MCF 10A (cell line): Measurements from ENCODE around the gene EHMT1. TPM values are rescaled to one million over a fixed set of nuclear protein-coding genes. Genes with fewer than 3 reads are reported as not detected.

Source experiments
- BruUV-seq: library from RNA; stranded (reverse); fragments of 400-500 nt; replicated peaks from 2 replicates; lab custom pipeline; 2021; lab: Mats Ljungman, UMichigan
- CTCF ChIA-PET: fragments of 300-600 bp; sonication (Branson Sonifier 250); formaldehyde crosslinking; extraction: SDS; loops from one replicate; lab custom pipeline; 2021; ENCODE audit warnings: antibody characterized with exemption, inconsistent platforms; lab: Yijun Ruan, JAX
- POLR2A ChIA-PET: fragments of 300-600, 350-650 bp; sonication (Branson Sonifier 250); formaldehyde crosslinking; extraction: SDS; loops from one replicate; lab custom pipeline; 2020; ENCODE audit warnings: antibody characterized with exemption, inconsistent platforms; lab: Yijun Ruan, JAX
- DNase-seq: peaks from one replicate; pipeline ENCODE4 v3.0.0-alpha.2; 2018; ENCODE audit not compliant: unreplicated experiment
- H3K27ac Mint-ChIP-seq: one replicate; pipeline ENCODE4 v1.8.0; 2022; ENCODE audit warnings: mild to moderate bottlenecking, low read depth, mixed read lengths; ENCODE audit not compliant: unreplicated experiment
- H3K27me3 Mint-ChIP-seq: one replicate; pipeline ENCODE4 v1.8.0; 2022; ENCODE audit warnings: mixed read lengths; ENCODE audit not compliant: insufficient read depth, unreplicated experiment
- H3K36me3 Mint-ChIP-seq: one replicate; pipeline ENCODE4 v1.8.0; 2022; ENCODE audit warnings: mild to moderate bottlenecking, moderate library complexity, mixed read lengths; ENCODE audit not compliant: insufficient read depth, unreplicated experiment
- H3K4me1 Mint-ChIP-seq: one replicate; pipeline ENCODE4 v1.8.0; 2022; ENCODE audit warnings: mixed read lengths; ENCODE audit not compliant: insufficient read depth, unreplicated experiment
- H3K4me3 Mint-ChIP-seq: one replicate; pipeline ENCODE4 v1.8.0; 2022; ENCODE audit warnings: mild to moderate bottlenecking, moderate library complexity, mixed read lengths; ENCODE audit not compliant: unreplicated experiment
- H3K9me3 Mint-ChIP-seq: one replicate; pipeline ENCODE4 v1.8.0; 2022; ENCODE audit warnings: mixed read lengths; ENCODE audit not compliant: unreplicated experiment
- CTCF ChIP-seq: fragments of 200-600 bp; IDR thresholded peaks from one replicate; pipeline ENCODE4 v1.8.0; 2022; ENCODE audit warnings: antibody characterized with exemption, mild to moderate bottlenecking; ENCODE audit not compliant: unreplicated experiment
- intact Hi-C: fragments of 100-400 bp; cut with micrococcal nuclease; formaldehyde crosslinking; loops from 2 replicates; pipeline ENCODE4 v1.14.1; 2022
- total RNA-seq: library from RNA; stranded (reverse); gene quantifications from 2 replicates; pipeline ENCODE4 v1.2.3, GENCODE V29; 2022

EHMT1 gene
- total RNA-seq, 1 experiment from 2014 or later: 79.7 TPM

- CTCF ChIA-PET: no interaction called here
- POLR2A ChIA-PET: no interaction called here
- Mint-ChIP-seq H3K27ac (no peak overlapping the region), H3K27me3 (no peaks in the 10 kb centered on the region), H3K4me3 (no peak overlapping the region), H3K9me3 (no peaks in the 10 kb centered on the region), H3K36me3 (peaks cover 39% of the 10 kb centered on the region), H3K4me1 (no peaks in the 10 kb centered on the region)
- no peak for TF ChIP-seq CTCF
- intact Hi-C loops: no loop called here
- no peak for DNase-seq
- BruUV-seq: no TSS peak
Observed at GRCh38 chr9:137825324-137825989, 206.7 kb downstream of the EHMT1 start.

- BruUV-seq: no TSS peak
- H3K4me1 Mint-ChIP-seq: no peaks in the 10 kb centered on the region
- H3K27ac Mint-ChIP-seq: no peak overlapping the region
- peaks cover 53% of the 10 kb centered on the region for H3K36me3 Mint-ChIP-seq
- no peak for DNase-seq
- TF ChIP-seq CTCF: no peak
- CTCF ChIA-PET: no interaction called here
- intact Hi-C loops: no loop called here
- H3K9me3 Mint-ChIP-seq: no peaks in the 10 kb centered on the region
- POLR2A ChIA-PET: no interaction called here
- H3K4me3 Mint-ChIP-seq: no peak overlapping the region
- no peaks in the 10 kb centered on the region for H3K27me3 Mint-ChIP-seq
Observed at GRCh38 chr9:137827908-137828526, 209.2 kb downstream of the EHMT1 start.

- Mint-ChIP-seq H3K9me3 (no peaks in the 10 kb centered on the region), H3K27me3 (no peaks in the 10 kb centered on the region), H3K27ac (no peak overlapping the region), H3K36me3 (peaks cover 53% of the 10 kb centered on the region), H3K4me3 (no peak overlapping the region), H3K4me1 (no peaks in the 10 kb centered on the region)
- intact Hi-C loops: no loop called here
- DNase-seq: peak; percentile 13
- no peak for TF ChIP-seq CTCF
- ChIA-PET POLR2A (no interaction called here), CTCF (no interaction called here)
- BruUV-seq: no TSS peak
Observed at GRCh38 chr9:137828527-137829259, 209.9 kb downstream of the EHMT1 start.

- H3K4me1 Mint-ChIP-seq: no peaks in the 10 kb centered on the region
- no peaks in the 10 kb centered on the region for H3K9me3 Mint-ChIP-seq
- ChIA-PET CTCF (no interaction called here), POLR2A (no interaction called here)
- no peak for TF ChIP-seq CTCF
- no peak overlapping the region for H3K27ac Mint-ChIP-seq
- intact Hi-C loops: no loop called here
- no TSS peak for BruUV-seq
- no peak overlapping the region for H3K4me3 Mint-ChIP-seq
- peaks cover 50% of the 10 kb centered on the region for H3K36me3 Mint-ChIP-seq
- no peak for DNase-seq
- H3K27me3 Mint-ChIP-seq: no peaks in the 10 kb centered on the region
Observed at GRCh38 chr9:137829260-137829996, 210.6 kb downstream of the EHMT1 start.
